Measurements from ENCODE around the gene PTGFRN. TPM values are rescaled to one million over a fixed set of nuclear protein-coding genes. Genes with fewer than 3 reads are reported as not detected.

PTGFRN gene
- total and polyA plus RNA-seq, 2 of the 4 experiments (the other 2 are of a cell fraction): 0.90 to 1.1 TPM

DNA sequence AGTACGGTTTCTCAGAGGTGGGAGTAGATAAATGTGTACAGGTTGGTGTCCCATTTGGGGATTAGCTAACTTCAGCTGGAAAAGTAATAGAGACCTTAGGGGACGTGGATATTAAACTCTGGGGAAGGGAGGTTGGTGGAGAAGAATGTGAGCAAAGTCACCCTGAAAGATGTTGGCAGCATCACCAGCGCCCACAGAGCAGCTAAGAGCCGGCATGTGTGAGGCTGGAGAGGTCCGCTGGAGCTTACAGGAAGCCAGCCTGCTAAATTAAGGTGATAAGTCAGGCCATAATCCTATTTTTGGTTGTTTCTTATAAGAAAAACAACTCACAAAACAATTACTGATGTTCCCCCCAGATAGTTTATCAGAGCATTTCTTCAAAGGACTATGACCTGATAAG, 12.2 kb downstream of the PTGFRN start:
- Histone ChIP-seq H2BK20ac (ENCODE audit: low read depth, low read length) (no peak overlapping the region), H2BK5ac (ENCODE audit: low read depth, low read length, poor library complexity, severe bottlenecking) (no peak overlapping the region), H3K27ac (ENCODE audit: insufficient read depth, low read length) (no peak overlapping the region), H3K14ac (replicated peaks; ENCODE audit: low read depth, low read length) (no peak overlapping the region), H2BK15ac (ENCODE audit: low read depth, low read length) (no peak overlapping the region), H3K4me1 (ENCODE audit: control insufficient read depth, insufficient read depth, low read length) (no peaks in the 10 kb centered on the region), H3K36me3 (ENCODE audit: control insufficient read depth, insufficient read depth, low read length) (no peaks in the 10 kb centered on the region), H2BK120ac (ENCODE audit: low read depth, low read length) (no peak overlapping the region), H3K27me3 (ENCODE audit: control insufficient read depth, insufficient read depth, low read length) (peaks cover 3% of the 10 kb centered on the region; the same call in 1 of the 2 replicates), H3K79me1 (ENCODE audit: low read depth in 1 of 2, low read length in 2 of 2) (no peaks in the 10 kb centered on the region), H3K4me2 (ENCODE audit: low read depth, low read length) (no peak overlapping the region), H3K9ac (ENCODE audit: low read depth, low read length) (no peak overlapping the region), H2AFZ (replicated peaks; ENCODE audit: low read length, poor library complexity) (no peak overlapping the region), H2AK5ac (ENCODE audit: low read depth, low read length) (no peak overlapping the region), H4K8ac (ENCODE audit: low read depth in 2 of 2, low read length in 2 of 2) (no peak overlapping the region), H3K18ac (ENCODE audit: low read depth, low read length) (no peak overlapping the region), H3K9me1 (ENCODE audit: insufficient read depth, low read length) (no peaks in the 10 kb centered on the region), H4K5ac (ENCODE audit: low read depth, low read length) (no peak overlapping the region), H3K4ac (ENCODE audit: low read depth, low read length) (no peak overlapping the region), H3K9me3 (ENCODE audit: control insufficient read depth, insufficient read depth, low read length) (no peaks in the 10 kb centered on the region), H4K20me1 (ENCODE audit: insufficient read depth, low read length) (no peaks in the 10 kb centered on the region), H3K23ac (ENCODE audit: low read depth, low read length) (no peak overlapping the region), H3K4me3 (ENCODE audit: insufficient read depth, low read depth, low read length) (no peak overlapping the region), H3K56ac (ENCODE audit: extremely low read depth, insufficient read depth, low read length) (no peak overlapping the region), H4K91ac (ENCODE audit: insufficient read depth, low read depth, low read length) (no peak overlapping the region), H2AK9ac (replicated peaks; ENCODE audit: low read depth, low read length, poor library complexity) (no peak overlapping the region)
- ATAC-seq (ENCODE audit: low read depth) (no peak), DNase-seq (no peak)
- POLR2A ChIA-PET (ENCODE audit: unreplicated experiment): no interaction called here
- TF ChIP-seq SMC3 (IDR thresholded peaks at IDR 0.05; ENCODE audit: low read depth, low read length) (no peak), BHLHE40 (IDR thresholded peaks at IDR 0.05; ENCODE audit: low read depth, low read length) (no peak), NFE2L2 (IDR thresholded peaks at IDR 0.05; ENCODE audit: low read depth, low read length) (no peak), MAZ (IDR thresholded peaks at IDR 0.05; ENCODE audit: borderline replicate concordance, low read depth, low read length) (no peak), RFX5 (IDR thresholded peaks at IDR 0.05; ENCODE audit: low read depth, low read length) (no peak), CEBPB (IDR thresholded peaks at IDR 0.05; ENCODE audit: low read depth, low read length) (no peak), RAD21 (IDR thresholded peaks at IDR 0.05; ENCODE audit: low read length) (no peak), POLR2A (IDR thresholded peaks at IDR 0.05; ENCODE audit: low read depth, low read length) (no peak), RCOR1 (IDR thresholded peaks at IDR 0.05; ENCODE audit: insufficient replicate concordance, low read length) (no peak), CHD1 (IDR thresholded peaks at IDR 0.05; ENCODE audit: low read depth, low read length) (no peak), MAFK (IDR thresholded peaks at IDR 0.05; ENCODE audit: low read depth, low read length) (no peak), FOS (IDR thresholded peaks at IDR 0.05; ENCODE audit: low read depth, low read length) (no peak), MXI1 (IDR thresholded peaks at IDR 0.05; ENCODE audit: borderline replicate concordance, low read depth, low read length) (no peak)
- TF ChIP-seq, protein P1, sequence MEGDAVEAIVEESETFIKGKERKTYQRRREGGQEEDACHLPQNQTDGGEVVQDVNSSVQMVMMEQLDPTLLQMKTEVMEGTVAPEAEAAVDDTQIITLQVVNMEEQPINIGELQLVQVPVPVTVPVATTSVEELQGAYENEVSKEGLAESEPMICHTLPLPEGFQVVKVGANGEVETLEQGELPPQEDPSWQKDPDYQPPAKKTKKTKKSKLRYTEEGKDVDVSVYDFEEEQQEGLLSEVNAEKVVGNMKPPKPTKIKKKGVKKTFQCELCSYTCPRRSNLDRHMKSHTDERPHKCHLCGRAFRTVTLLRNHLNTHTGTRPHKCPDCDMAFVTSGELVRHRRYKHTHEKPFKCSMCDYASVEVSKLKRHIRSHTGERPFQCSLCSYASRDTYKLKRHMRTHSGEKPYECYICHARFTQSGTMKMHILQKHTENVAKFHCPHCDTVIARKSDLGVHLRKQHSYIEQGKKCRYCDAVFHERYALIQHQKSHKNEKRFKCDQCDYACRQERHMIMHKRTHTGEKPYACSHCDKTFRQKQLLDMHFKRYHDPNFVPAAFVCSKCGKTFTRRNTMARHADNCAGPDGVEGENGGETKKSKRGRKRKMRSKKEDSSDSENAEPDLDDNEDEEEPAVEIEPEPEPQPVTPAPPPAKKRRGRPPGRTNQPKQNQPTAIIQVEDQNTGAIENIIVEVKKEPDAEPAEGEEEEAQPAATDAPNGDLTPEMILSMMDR (conservative IDR thresholded peaks at IDR 0.05; ENCODE audit: low read depth, low read length): no peak
- TF ChIP-seq, protein P2, sequence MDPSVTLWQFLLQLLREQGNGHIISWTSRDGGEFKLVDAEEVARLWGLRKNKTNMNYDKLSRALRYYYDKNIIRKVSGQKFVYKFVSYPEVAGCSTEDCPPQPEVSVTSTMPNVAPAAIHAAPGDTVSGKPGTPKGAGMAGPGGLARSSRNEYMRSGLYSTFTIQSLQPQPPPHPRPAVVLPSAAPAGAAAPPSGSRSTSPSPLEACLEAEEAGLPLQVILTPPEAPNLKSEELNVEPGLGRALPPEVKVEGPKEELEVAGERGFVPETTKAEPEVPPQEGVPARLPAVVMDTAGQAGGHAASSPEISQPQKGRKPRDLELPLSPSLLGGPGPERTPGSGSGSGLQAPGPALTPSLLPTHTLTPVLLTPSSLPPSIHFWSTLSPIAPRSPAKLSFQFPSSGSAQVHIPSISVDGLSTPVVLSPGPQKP (IDR thresholded peaks at IDR 0.05; ENCODE audit: borderline replicate concordance, low read depth, low read length): no peak
- TF ChIP-seq, protein P3, sequence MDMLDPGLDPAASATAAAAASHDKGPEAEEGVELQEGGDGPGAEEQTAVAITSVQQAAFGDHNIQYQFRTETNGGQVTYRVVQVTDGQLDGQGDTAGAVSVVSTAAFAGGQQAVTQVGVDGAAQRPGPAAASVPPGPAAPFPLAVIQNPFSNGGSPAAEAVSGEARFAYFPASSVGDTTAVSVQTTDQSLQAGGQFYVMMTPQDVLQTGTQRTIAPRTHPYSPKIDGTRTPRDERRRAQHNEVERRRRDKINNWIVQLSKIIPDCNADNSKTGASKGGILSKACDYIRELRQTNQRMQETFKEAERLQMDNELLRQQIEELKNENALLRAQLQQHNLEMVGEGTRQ (IDR thresholded peaks at IDR 0.05; ENCODE audit: low read depth, low read length): no peak
- intact Hi-C loops (cut with micrococcal nuclease) (no loop called here), dilution Hi-C loops (cut with HindIII; ENCODE audit: low sequenced_read_pairs, unreplicated experiment) (no loop called here), in situ Hi-C loops (cut with MboI; ENCODE audit: low sequenced_read_pairs) (no loop called here)
- WGBS, 2 experiments (ENCODE audit: extremely low coverage in 2 of 2, insufficient read length in 1 of 2): 63% methylated on average over 1 of the region's 5 CpGs; no CpG with 5 or more reads in 1 of the 2 experiments
- no TSS peak for BruUV-seq (replicated peaks)
- CTCF ChIA-PET: no interaction called here
